Neuronal stem cell (in vitro differentiated cells): ENCODE data around the gene KRT16.

Experiments
- DNase-seq: peaks from one replicate; pipeline ENCODE4 v3.0.0-alpha.2; 2013; ENCODE audit warnings: low spot score
- H2AFZ ChIP-seq: one replicate; pipeline ENCODE4 v1.6.1; 2013; ENCODE audit warnings: mild to moderate bottlenecking, low read length, inconsistent platforms
- H2AK5ac ChIP-seq: 2 replicates; pipeline ENCODE4 v1.6.1; 2013; ENCODE audit warnings: low read depth, mild to moderate bottlenecking, inconsistent platforms, low read length, moderate library complexity, mixed read lengths
- H2BK120ac ChIP-seq: 2 replicates; pipeline ENCODE4 v1.6.1; 2013; ENCODE audit warnings: low read depth, mild to moderate bottlenecking, inconsistent platforms, low read length, moderate library complexity, mixed read lengths
- H2BK12ac ChIP-seq: one replicate; pipeline ENCODE4 v1.6.1; 2013; ENCODE audit warnings: low read length, inconsistent platforms
- H2BK15ac ChIP-seq: 2 replicates; pipeline ENCODE4 v1.6.1; 2013; ENCODE audit warnings: mild to moderate bottlenecking, low read length, inconsistent platforms, mixed read lengths
- H2BK5ac ChIP-seq: one replicate; pipeline ENCODE4 v1.6.1; 2013; ENCODE audit warnings: inconsistent platforms, mild to moderate bottlenecking, low read length, moderate library complexity
- H3K14ac ChIP-seq: one replicate; pipeline ENCODE4 v1.6.1; 2013; ENCODE audit warnings: low read length, inconsistent platforms
- H3K18ac ChIP-seq: 2 replicates; pipeline ENCODE4 v1.6.1; 2013; ENCODE audit warnings: low read length, inconsistent platforms
- H3K23ac ChIP-seq: 2 replicates; pipeline ENCODE4 v1.6.1; 2013; ENCODE audit warnings: low read depth, mild to moderate bottlenecking, mixed read lengths, low read length, inconsistent platforms; ENCODE audit not compliant: poor library complexity
- H3K27ac ChIP-seq: replicated peaks from 3 replicates; pipeline ENCODE4 v1.5.1; 2013; ENCODE audit warnings: low read length, inconsistent platforms
- H3K27me3 ChIP-seq, 3 experiments: 2 replicates each; pipeline ENCODE4 v1.6.1; 2013; ENCODE audit warnings: low read length in 3 of 3, mild to moderate bottlenecking in 2 of 3, inconsistent platforms in 1 of 3, low read depth in 1 of 3, mixed read lengths in 1 of 3, moderate library complexity in 1 of 3; ENCODE audit not compliant: control insufficient read depth in 3 of 3, insufficient read depth in 3 of 3
- H3K36me3 ChIP-seq, 2 donors: replicated peaks in 1 of 2; 2 replicates each; pipeline ENCODE4 v1.6.1; 2013; ENCODE audit warnings: low read length in 2 of 2; ENCODE audit not compliant: control insufficient read depth in 2 of 2, insufficient read depth in 2 of 2
- H3K4ac ChIP-seq: 2 replicates; pipeline ENCODE4 v1.6.1; 2013; ENCODE audit warnings: inconsistent platforms, mild to moderate bottlenecking, low read length, moderate library complexity
- H3K4me1 ChIP-seq, 2 donors: 1 replicate in 1 of 2; 2 replicates in 1 of 2; pipeline ENCODE4 v1.6.1; 2013; ENCODE audit warnings: low read length in 2 of 2, low read depth in 1 of 2; ENCODE audit not compliant: control insufficient read depth in 2 of 2, insufficient read depth in 1 of 2
- H3K4me2 ChIP-seq: one replicate; pipeline ENCODE4 v1.6.1; 2013; ENCODE audit warnings: mild to moderate bottlenecking, low read length, inconsistent platforms; ENCODE audit not compliant: insufficient read depth, poor library complexity, severe bottlenecking
- H3K4me3 ChIP-seq, 2 donors: 2 replicates each; pipeline ENCODE4 v1.5.1; 2013; ENCODE audit warnings: low read length in 2 of 2, mild to moderate bottlenecking in 2 of 2, inconsistent platforms in 1 of 2, moderate library complexity in 1 of 2
- H3K79me1 ChIP-seq: one replicate; pipeline ENCODE4 v1.6.1; 2013; ENCODE audit warnings: low read depth, mild to moderate bottlenecking, inconsistent platforms, low read length, moderate library complexity
- H3K9ac ChIP-seq: one replicate; pipeline ENCODE4 v1.6.1; 2013; ENCODE audit warnings: mild to moderate bottlenecking, low read depth, low read length, inconsistent platforms; ENCODE audit not compliant: poor library complexity
- H3K9me3 ChIP-seq, 2 donors: replicated peaks in 1 of 2; 2 replicates each; pipeline versions ENCODE3 to v1.6.1; 2013; ENCODE audit warnings: low read length in 2 of 2, mild to moderate bottlenecking in 2 of 2, inconsistent platforms in 1 of 2, low read depth in 1 of 2, mixed read lengths in 1 of 2, moderate library complexity in 1 of 2; ENCODE audit not compliant: control insufficient read depth in 2 of 2, insufficient read depth in 1 of 2
- H4K8ac ChIP-seq: one replicate; pipeline ENCODE4 v1.6.1; 2013; ENCODE audit warnings: low read depth, mild to moderate bottlenecking, inconsistent platforms, low read length, moderate library complexity
- H4K91ac ChIP-seq: one replicate; pipeline ENCODE4 v1.6.1; 2013; ENCODE audit warnings: low read length, low read depth, mild to moderate bottlenecking, inconsistent platforms; ENCODE audit not compliant: poor library complexity
- WGBS, 2 donors: extraction: QIAGEN DNeasy Blood & Tissue Kit; methylation state at CpG; one replicate each; pipeline ENCODE4 v1.1.7; 2013; ENCODE audit warnings: missing lambda C conversion rate in 2 of 2, mixed read lengths in 1 of 2; ENCODE audit not compliant: insufficient read length in 2 of 2, insufficient replicate concordance in 1 of 2; ENCODE audit errors: extremely low coverage in 2 of 2; 5-methylcytosine and 5-hydroxymethylcytosine counted together

The KRT16 gene

DNA sequence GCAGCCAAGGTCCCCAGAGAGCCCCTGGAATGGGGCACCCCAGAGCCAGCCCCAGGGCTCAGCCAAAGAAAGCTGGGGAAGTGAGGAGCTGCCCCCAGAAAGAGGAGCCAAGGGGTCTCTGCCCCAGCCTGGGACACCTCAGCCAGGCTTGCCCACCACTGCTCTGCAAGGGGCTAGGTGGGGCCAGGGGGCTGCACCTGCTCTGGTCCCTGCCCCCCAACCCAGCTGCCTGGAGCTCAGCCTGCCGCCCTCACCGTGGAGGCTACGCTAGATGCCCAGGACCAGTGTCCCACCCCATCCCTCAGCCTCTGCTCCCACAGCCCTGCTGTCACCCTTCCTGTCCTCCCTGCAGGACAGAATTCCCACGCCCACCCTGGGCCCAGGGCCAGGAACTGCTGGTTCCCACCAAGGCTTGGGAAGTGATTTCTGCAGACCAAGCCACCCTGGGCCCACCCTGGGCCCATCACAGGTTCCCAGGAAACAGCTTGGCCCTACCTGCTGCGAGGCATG is 39.9 kb upstream of the KRT16 start:
- WGBS, 2 donors, result no CpG with 5 or more reads among the region's 5 CpGs
- peaks cover 0 to 3% of the 10 kb centered on the region in 2 donors for H3K9me3 ChIP-seq
- H2AFZ ChIP-seq, result no peak overlapping the region
- peak overlapping the region; percentile 76 for H2AK5ac ChIP-seq
- H3K27ac ChIP-seq, result no peak overlapping the region
- H3K27me3 ChIP-seq, result peaks cover 0 to 29% (median 2%) of the 10 kb centered on the region in 3 experiments
- no peak overlapping the region for H3K23ac ChIP-seq
- H3K79me1 ChIP-seq, result no peaks in the 10 kb centered on the region
- peak overlapping the region; percentile 92 for H3K18ac ChIP-seq
- H2BK120ac ChIP-seq, result no peak overlapping the region
- no peak overlapping the region for H3K9ac ChIP-seq
- H2BK15ac ChIP-seq, result peak overlapping the region; percentile 96
- no peak overlapping the region for H3K4ac ChIP-seq
- H4K91ac ChIP-seq, result no peak overlapping the region
- H3K4me3 ChIP-seq, result peak overlapping the region in 1 of 2 donors; percentile 9
- H3K4me2 ChIP-seq, result no peak overlapping the region
- H2BK12ac ChIP-seq, result peak overlapping the region; percentile 75
- H3K36me3 ChIP-seq, result no peaks in the 10 kb centered on the region
- peaks cover 3 to 20% of the 10 kb centered on the region in 2 donors for H3K4me1 ChIP-seq
- no peak overlapping the region for H4K8ac ChIP-seq
- no peak for DNase-seq
- H3K14ac ChIP-seq, result no peak overlapping the region
- H2BK5ac ChIP-seq, result no peak overlapping the region

DNA sequence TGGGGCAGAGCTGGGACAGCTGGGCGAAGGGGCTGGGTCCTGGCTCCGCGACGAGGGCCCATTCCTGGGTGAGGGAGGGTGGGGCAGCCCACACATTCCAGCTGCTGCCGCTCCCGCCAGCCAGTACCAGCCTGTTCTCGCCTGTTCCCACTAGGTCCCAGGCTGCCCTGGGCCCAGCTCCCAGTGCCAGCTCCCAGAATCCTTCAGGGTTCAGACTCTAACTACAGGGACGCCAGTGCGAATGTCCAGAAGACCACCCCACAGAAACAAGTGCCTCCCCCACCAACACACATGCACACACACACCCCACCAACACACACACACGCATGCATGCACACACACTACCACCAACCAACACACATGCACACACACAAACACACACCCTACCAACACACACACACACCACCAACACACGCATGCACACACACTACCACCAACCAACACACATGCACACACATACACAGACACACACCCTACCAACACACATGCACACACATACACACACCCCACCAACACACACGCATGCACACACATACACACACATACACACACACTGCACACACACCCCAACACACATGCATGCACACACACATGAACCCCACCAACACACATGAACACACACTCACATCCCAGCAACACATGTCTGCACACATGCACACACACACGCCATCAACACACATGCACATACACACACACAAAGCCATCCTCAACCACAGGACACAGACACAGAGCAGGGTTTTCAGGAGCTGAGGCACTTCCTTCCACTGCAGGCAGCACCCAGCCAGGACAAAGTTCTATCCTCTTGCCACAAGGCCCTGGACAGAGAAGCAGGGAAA is 39.3 kb upstream of the KRT16 start:
- Histone ChIP-seq H3K36me3 (no peaks in the 10 kb centered on the region), H2AFZ (peak overlapping the region; percentile 57), H4K8ac (no peak overlapping the region), H3K9ac (peak overlapping the region; percentile 5), H3K18ac (peak overlapping the region; percentile 84), H2BK5ac (no peak overlapping the region), H2AK5ac (peak overlapping the region; percentile 53), H3K14ac (no peak overlapping the region), H3K79me1 (no peaks in the 10 kb centered on the region), H3K27me3 (peaks cover 0 to 22% (median 2%) of the 10 kb centered on the region in 3 experiments), H3K4me2 (no peak overlapping the region), H2BK12ac (peak overlapping the region; percentile 73), H3K4me1 (peaks cover 3 to 21% of the 10 kb centered on the region in 2 donors), H2BK120ac (no peak overlapping the region), H3K4me3 (peak overlapping the region in 1 of 2 donors; percentile 65), H2BK15ac (peak overlapping the region; percentile 96), H3K9me3 (peaks cover 0 to 3% of the 10 kb centered on the region in 2 donors), H3K27ac (no peak overlapping the region), H4K91ac (peak overlapping the region; percentile 0), H3K4ac (peak overlapping the region; percentile 76), H3K23ac (peak overlapping the region; percentile 60)
- DNase-seq, result no peak
- WGBS, 2 donors, result 100% methylated on average over 1 of the region's 13 CpGs; no CpG with 5 or more reads in 1 of the 2 donors

DNA sequence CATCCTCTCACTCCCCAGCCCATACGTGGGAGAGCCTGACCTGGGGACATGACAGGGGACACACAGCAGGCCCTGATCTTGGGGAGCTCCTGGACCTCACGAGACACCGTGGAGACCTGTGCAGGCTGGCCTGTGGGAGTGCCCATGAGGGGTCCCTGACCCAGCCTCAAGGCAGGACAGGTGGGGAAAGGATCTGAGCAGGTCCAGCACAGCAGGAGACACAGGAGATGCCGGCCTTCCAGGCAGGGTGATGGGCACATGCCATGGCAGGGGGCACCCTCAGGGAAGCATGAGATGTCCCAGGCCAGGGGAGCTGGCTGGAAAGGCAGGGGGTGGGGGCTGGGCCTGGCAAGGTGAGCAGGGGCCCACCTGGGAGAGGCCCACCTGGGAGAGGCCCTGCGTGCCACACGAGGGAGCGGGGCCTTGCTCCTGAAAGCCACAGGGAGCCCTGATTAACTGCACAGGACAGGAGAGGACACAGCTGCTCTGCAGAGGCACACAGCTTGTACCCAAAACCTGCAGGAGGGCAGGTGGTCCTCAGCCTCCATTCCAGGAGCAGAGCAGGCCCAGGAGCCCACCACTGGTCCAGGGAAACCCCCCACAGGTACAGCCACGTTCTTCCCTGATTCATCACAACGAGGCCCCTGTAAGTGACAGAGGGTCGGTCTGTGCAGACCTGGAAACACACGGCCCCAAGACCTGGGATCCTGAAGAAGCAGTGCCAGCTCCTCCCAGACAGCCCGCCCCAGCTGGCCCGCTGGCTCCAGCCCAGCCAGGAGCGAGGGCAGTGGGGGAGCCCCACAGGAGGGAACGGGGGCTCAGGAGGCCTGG is 38.4 kb upstream of the KRT16 start:
- H3K4me3 ChIP-seq, result no peak overlapping the region
- H4K8ac ChIP-seq, result no peak overlapping the region
- H3K27ac ChIP-seq, result no peak overlapping the region
- peak overlapping the region; percentile 84 for H3K18ac ChIP-seq
- H3K4me2 ChIP-seq, result no peak overlapping the region
- H3K36me3 ChIP-seq, result no peaks in the 10 kb centered on the region
- H2AFZ ChIP-seq, result peak overlapping the region; percentile 57
- H2AK5ac ChIP-seq, result peak overlapping the region; percentile 53
- H3K23ac ChIP-seq, result peak overlapping the region; percentile 73
- H2BK120ac ChIP-seq, result peak overlapping the region; percentile 81
- H3K9me3 ChIP-seq, result peaks cover 0 to 3% of the 10 kb centered on the region in 2 donors
- no peak overlapping the region for H4K91ac ChIP-seq
- DNase-seq, result no peak
- H3K14ac ChIP-seq, result peak overlapping the region; percentile 94
- no peak overlapping the region for H2BK5ac ChIP-seq
- no peaks in the 10 kb centered on the region for H3K79me1 ChIP-seq
- peaks cover 0 to 14% (median 2%) of the 10 kb centered on the region in 3 experiments for H3K27me3 ChIP-seq
- peak overlapping the region; percentile 85 for H2BK15ac ChIP-seq
- peak overlapping the region; percentile 60 for H3K9ac ChIP-seq
- peak overlapping the region; percentile 89 for H2BK12ac ChIP-seq
- WGBS, 2 donors, result no CpG with 5 or more reads among the region's 15 CpGs
- H3K4ac ChIP-seq, result peak overlapping the region; percentile 76
- H3K4me1 ChIP-seq, result peaks cover 3 to 17% of the 10 kb centered on the region in 2 donors
